Transverse colon (tissue), 4 donors: Measurements from ENCODE around the gene PLOD3. TPM values are rescaled to one million over a fixed set of nuclear protein-coding genes. Genes with fewer than 3 reads are reported as not detected.

Experiments used
- DNase-seq: peaks from one replicate; pipeline ENCODE4 v3.0.0-alpha.2; 2019
- H3K27ac ChIP-seq, 4 donors: fragments of 200-600 bp; sonication (generic); 2 replicates each; pipeline ENCODE4 v1.5.1; 2016 to 2018; ENCODE audit warnings: inconsistent platforms in 4 of 4
- H3K27me3 ChIP-seq: fragments of 200-600 bp; sonication (generic); 2 replicates; pipeline ENCODE4 v1.5.1; 2017; ENCODE audit warnings: inconsistent platforms
- H3K36me3 ChIP-seq, 4 donors: fragments of 200-600 bp; sonication (generic); 2 replicates each; pipeline ENCODE4 v1.5.1; 2017 to 2019; ENCODE audit warnings: inconsistent platforms in 4 of 4
- H3K4me1 ChIP-seq, 4 donors: fragments of 200-600 bp; sonication (generic); 2 replicates each; pipeline ENCODE4 v1.5.1; 2017 to 2020; ENCODE audit warnings: inconsistent platforms in 4 of 4
- H3K4me3 ChIP-seq, 4 donors: fragments of 200-600 bp; sonication (generic); 1 replicate in 1 of 4; 2 replicates in 3 of 4; pipeline versions ENCODE4 v1.5.1 to v1.6.1; 2017 to 2019; ENCODE audit warnings: inconsistent platforms in 4 of 4
- H3K9me3 ChIP-seq, 2 donors: fragments of 200-600 bp; sonication (generic); 2 replicates each; pipeline ENCODE4 v1.5.1; 2017 to 2019; ENCODE audit warnings: inconsistent platforms in 2 of 2
- CTCF ChIP-seq, 5 experiments: fragments of 200-600 bp in 3 of 5; fragments of 450-650 bp in 2 of 5; sonication (generic) in 3 of 5; IDR thresholded peaks; 1 replicate in 2 of 5; 2 replicates in 3 of 5; pipeline ENCODE4 v1.5.1; 2016 to 2017; ENCODE audit warnings: antibody characterized with exemption in 5 of 5, inconsistent platforms in 3 of 5, mild to moderate bottlenecking in 2 of 5, moderate library complexity in 1 of 5
- EP300 ChIP-seq: sonication (generic); formaldehyde crosslinking; IDR thresholded peaks from one replicate; pipeline ENCODE4 v1.6.1; 2017; ENCODE audit warnings: antibody characterized with exemption, low read depth
- POLR2A ChIP-seq: fragments of 450-650 bp; IDR thresholded peaks from one replicate; pipeline ENCODE4 v1.6.1; 2016; ENCODE audit warnings: antibody characterized with exemption, mild to moderate bottlenecking, moderate library complexity
- POLR2AphosphoS5 ChIP-seq, 3 donors: sonication (generic); formaldehyde crosslinking; IDR thresholded peaks; one replicate each; pipeline ENCODE4 v1.6.1; 2016; ENCODE audit warnings: antibody characterized with exemption in 3 of 3
- WGBS, 2 donors: methylation state at CpG; one replicate each; pipeline ENCODE4 v1.1.5; 2018; ENCODE audit warnings: low coverage in 1 of 2; 5-methylcytosine and 5-hydroxymethylcytosine counted together
- in situ Hi-C, 4 donors: fragments of 200-750 bp; cut with MboI; loops; one replicate each; pipeline versions ENCODE4 v1.15.0 to v1.15.1; 2017; ENCODE audit warnings: low sequenced_read_pairs in 3 of 4, low pct_ligation_motif_present in 1 of 4, low pct_unique_long_range_greater_than_20kb in 1 of 4
- intact Hi-C: fragments of 100-400 bp; cut with DNase I; formaldehyde crosslinking; loops from one replicate; pipeline ENCODE4 v1.15.1; 2023; ENCODE audit warnings: low total_unique reads
- total RNA-seq, 4 donors: library from RNA; depleted of rRNA; stranded (reverse); fragments of >200 nt; gene quantifications; one replicate each; pipeline ENCODE4 v1.1.0, GENCODE V29; 2016

The PLOD3 gene
- total RNA-seq, 4 donors from 2014 or later: 48.4 to 81.2 (median 60.8) TPM

GRCh38 chr7:101174322-101174854, 43.0 kb downstream of the PLOD3 start:
- Histone ChIP-seq H3K27ac (no peak overlapping the region), H3K9me3 (no peaks in the 10 kb centered on the region), H3K4me3 (no peak overlapping the region), H3K36me3 (no peaks in the 10 kb centered on the region), H3K27me3 (peaks cover 100% of the 10 kb centered on the region), H3K4me1 (peaks cover 12 to 38% (median 35%) of the 10 kb centered on the region in 4 donors)
- in situ Hi-C loops (no loop called here), intact Hi-C loops (no loop called here)
- no peak for DNase-seq
- WGBS, 2 donors: 40% methylated on average over 26 of the region's 28 CpGs; no CpG with 5 or more reads in 1 of the 2 donors
- TF ChIP-seq EP300: no peak
- TF ChIP-seq CTCF (IDR thresholded peaks at IDR 0.05): no peak
- TF ChIP-seq POLR2A: no peak

- no peak overlapping the region for H3K27ac ChIP-seq
- intact Hi-C loops (no loop called here), in situ Hi-C loops (no loop called here)
- H3K9me3 ChIP-seq: no peaks in the 10 kb centered on the region
- 6 to 13% methylated on average over 4 to 16 of the region's 16 CpGs for WGBS, 2 donors
- H3K36me3 ChIP-seq: no peaks in the 10 kb centered on the region
- no peak for TF ChIP-seq EP300
- TF ChIP-seq POLR2A: no peak
- TF ChIP-seq POLR2AphosphoS5 (IDR thresholded peaks at IDR 0.05): no peak
- no peak for TF ChIP-seq CTCF (IDR thresholded peaks at IDR 0.05)
- H3K4me3 ChIP-seq: peak overlapping the region in 1 of 4 donors; percentile 15
- DNase-seq: no peak
- peaks cover 100% of the 10 kb centered on the region for H3K27me3 ChIP-seq
- H3K4me1 ChIP-seq: peaks cover 8 to 34% (median 33%) of the 10 kb centered on the region in 4 donors
These were observed 43.6 kb downstream of the PLOD3 start for GRCh38 chr7:101173752-101174244.

GRCh38 chr7:101172854-101173751, 44.3 kb downstream of the PLOD3 start:
- 3% methylated on average over 52 of the region's 53 CpGs; no CpG with 5 or more reads in 1 of the 2 donors for WGBS, 2 donors
- peaks cover 100% of the 10 kb centered on the region for H3K27me3 ChIP-seq
- H3K9me3 ChIP-seq: no peaks in the 10 kb centered on the region
- DNase-seq: peak; percentile 68
- peaks cover 8 to 34% (median 33%) of the 10 kb centered on the region in 4 donors for H3K4me1 ChIP-seq
- in situ Hi-C loops (no loop called here), intact Hi-C loops (no loop called here)
- H3K4me3 ChIP-seq: peak overlapping the region in 1 of 4 donors; percentile 15
- TF ChIP-seq EP300 (no peak), POLR2A (no peak), POLR2AphosphoS5 (IDR thresholded peaks at IDR 0.05) (no peak), CTCF (IDR thresholded peaks at IDR 0.05) (no peak)
- H3K27ac ChIP-seq: no peak overlapping the region
- no peaks in the 10 kb centered on the region for H3K36me3 ChIP-seq
